HG03432 (cell line): ENCODE measurements around the gene TENM4.
A peak's percentile ranks its signal among the peaks of the same experiment; 100 is the strongest.

Experiments
- ATAC-seq: cut with Tn5 transposase; IDR thresholded peaks from one replicate; pipeline ENCODE4 v1.9.1; 2021; ENCODE audit warnings: mild to moderate bottlenecking, moderate library complexity; ENCODE audit not compliant: unreplicated experiment

Gene TENM4

DNA sequence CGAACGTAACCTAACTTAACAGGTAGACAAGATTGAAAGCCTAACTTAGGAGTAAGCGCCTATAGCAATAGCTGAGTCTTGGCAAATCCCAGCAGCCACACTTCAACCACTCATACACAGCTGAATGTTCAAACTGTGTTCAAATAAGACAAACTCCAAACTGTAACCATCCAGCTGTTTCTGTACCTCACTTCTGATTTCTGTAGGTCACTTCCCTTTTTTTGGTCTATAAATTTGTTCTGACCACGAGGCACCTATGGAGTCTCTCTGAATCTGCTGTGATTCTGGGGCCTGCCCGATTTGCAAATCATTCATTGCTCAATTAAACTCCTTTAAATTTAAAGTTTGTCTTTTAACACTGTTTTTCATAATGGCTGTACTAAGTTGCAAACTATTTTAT, 8.2 kb upstream of the TENM4 start:
- no peak for ATAC-seq

DNA sequence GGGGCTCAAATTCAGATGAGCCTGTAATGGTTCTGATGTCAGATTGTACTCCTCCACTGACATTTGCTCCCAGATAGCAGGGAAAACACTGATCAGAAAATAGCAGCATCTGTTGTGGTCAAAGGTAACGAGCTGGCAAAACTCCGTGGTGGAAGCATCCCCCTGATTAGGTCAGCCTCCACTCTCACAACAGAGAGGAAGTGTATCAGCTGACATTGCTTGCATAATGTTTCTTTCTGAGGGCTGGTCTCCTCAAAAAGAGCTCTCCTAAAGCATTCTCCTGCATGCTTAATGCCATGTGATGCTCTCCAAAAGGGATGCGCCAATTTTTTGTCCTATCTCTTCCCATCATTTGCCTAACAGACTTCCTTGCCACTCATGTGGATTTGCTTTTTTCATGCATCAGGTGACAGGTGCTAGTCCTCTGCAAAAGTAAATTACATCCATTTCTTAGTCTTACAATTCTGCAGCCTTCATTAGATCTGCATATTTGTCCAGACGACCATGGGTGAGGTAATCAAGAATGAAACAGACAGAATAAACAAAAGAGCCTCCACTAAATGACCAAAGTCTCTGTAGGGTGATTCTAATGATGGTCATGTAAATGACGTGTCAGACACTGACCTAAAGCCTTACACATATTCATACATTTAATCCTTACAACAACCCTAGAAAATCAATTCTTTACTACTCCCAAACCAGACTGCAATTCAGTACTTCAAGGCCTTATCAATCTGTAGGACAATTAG, 6.4 kb upstream of the TENM4 start:
- no peak for ATAC-seq

DNA sequence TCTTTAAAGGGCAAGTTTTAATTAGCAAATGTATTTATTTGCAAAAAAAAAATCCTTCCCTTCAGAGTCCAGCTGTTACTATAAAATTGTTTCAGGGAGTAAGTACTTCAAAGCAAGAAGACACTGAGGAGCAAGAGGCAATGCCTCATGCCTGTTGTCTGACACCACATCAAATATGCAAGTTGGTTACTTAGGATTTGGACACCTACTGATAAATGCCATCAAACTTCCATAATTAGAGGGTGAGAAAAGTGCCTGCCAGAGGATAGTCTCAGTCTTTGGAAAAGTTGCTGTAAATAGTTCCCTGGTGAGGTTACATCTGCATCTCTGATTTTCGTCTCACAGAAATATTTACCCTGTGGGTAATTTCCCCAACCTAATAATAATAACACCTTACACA, 4.1 kb upstream of the TENM4 start:
- ATAC-seq: no peak

DNA sequence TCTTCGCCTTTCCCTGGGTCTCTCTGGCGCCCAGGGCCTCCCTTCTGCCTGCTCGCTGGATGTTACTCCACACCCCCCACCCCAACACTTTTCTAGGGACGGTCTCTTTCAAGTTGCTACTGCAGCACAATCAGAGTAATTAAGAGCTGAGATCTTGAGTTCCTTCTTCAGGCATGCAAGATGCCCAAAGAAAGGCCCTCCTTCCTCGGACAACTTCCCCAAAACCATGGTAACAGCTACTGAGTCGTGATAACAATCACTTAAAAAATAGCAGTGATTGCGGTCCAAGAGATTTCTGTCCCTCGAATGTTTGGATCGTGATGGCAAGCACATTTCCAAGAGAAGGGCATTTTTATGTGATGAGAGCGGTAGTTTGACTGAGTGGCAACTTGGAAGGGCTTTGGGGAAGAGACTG, 638 bp upstream of the TENM4 start:
- ATAC-seq: no peak

DNA sequence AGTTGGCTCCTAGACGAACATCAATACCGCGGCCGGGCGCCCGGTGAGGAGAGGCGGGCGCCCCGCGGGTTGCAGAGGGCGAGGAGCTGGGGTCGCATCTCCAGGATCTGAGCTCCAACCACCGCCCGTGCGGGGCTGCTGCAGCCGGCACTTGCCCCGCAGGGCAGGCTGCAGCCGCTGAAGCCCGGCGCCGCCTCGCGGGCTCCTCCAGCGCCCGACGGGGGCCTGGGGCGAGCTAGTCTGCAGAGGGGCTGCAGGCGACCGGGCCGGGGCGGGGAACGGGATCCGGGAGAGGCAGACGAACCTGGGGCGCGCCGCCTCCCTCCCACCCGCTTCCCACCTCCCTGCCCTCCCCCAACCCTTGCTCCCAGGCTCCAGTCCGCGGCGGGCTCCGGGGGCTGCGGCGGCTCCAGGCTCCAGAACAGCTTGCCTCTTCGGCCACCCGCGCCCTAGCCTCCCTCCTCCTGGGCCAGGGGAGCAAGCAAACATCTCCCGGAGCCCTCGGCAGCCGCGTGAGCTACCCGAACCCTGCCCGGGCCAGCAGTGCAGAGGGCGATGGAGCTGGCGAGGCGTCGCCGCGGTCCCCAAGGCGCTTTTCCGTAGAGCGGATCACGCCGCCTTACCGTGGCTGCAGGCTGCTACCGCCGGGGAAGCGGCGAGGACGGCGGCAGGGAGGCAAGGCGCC, 802 bp downstream of the TENM4 start:
- peak; percentile 11 for ATAC-seq

DNA sequence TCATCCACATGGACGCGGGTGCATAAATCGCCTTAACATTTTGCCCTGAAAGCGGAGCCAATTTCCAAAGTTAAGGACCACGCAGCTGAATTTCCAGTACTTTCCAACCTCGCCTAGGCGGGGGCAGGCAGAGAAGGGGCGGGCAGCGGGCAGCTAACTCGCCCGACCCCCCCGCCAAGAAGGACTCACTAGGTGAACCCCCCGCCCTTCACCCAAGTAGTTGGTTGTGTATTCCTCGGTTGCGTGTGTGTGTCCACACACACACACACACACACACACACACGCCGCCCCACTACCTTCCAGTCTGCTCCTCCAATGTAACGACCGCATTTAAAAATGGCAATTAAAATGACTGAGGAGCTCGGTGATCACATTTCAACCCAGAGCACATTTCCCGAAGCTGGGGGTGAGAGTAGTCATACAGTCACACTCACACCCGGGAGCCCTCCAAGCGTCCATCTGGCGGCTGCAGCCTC, 1.4 kb downstream of the TENM4 start:
- no peak for ATAC-seq

DNA sequence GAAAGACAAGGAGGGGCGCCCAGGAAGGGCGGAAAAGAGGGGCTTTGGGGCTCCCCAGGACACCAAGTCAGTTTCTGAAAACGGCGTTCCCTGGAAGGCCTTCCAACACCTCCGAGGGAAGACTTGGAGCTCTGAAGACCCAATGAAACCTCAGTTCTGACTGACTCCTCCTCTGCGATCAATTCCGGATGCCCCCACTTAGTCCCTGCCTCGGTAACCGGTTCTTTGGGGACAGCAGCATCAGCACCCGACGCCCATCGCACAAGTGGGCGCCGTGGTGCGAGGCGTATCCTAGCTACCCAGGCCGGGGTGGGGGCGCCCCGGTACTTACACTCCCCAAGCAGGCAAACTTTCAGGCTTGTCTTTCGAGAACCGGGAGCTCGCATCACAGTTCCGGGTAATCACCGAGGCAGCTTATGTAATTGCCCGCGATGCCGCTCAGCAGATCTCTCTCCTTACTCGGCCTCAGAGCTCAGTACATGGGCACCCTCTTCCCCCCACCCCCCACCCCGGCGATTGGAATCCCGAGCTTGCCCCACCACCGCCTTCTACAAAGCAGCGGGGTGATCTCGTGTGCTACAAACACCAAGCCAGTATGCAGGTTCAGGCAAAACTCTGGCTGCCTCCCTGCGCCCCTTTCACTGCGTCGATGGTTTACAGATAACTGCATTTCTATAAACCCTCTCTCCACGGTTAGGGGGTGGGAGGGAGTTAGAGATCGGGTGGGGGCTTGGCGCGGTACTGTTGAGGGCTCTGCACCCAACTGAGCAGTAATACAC, 2.0 kb downstream of the TENM4 start:
- no peak for ATAC-seq

DNA sequence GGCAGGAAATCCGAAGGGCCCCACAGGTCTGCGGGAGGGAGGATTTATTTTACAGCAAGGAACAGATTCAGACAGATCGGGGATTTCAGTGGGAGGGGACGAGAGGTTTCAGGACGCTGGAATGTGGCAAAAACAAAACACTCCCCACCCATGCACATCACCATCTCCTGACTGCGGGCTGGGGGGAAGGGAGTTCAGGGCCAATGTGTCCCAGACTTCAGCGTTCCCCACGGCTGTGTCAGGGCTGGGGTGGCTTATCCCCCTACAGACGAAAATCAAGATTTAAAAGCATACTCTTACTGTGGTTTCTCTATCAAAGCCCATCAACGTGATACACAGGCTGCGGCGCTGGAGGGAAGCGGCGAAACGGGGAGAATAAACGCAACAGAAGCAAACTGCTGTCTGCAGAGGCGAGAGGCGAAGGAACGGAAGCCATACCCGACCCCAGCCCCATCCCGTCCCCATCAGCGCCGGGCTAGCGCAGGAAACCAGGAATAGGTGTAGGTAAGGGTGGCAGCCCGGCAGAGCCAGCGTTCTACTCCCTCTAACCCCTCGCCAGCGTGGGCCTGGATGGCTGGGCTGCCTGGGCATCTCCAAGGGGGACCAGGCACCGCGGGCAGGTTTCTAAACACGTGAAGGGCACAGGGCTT, 2.7 kb downstream of the TENM4 start:
- no peak for ATAC-seq

DNA sequence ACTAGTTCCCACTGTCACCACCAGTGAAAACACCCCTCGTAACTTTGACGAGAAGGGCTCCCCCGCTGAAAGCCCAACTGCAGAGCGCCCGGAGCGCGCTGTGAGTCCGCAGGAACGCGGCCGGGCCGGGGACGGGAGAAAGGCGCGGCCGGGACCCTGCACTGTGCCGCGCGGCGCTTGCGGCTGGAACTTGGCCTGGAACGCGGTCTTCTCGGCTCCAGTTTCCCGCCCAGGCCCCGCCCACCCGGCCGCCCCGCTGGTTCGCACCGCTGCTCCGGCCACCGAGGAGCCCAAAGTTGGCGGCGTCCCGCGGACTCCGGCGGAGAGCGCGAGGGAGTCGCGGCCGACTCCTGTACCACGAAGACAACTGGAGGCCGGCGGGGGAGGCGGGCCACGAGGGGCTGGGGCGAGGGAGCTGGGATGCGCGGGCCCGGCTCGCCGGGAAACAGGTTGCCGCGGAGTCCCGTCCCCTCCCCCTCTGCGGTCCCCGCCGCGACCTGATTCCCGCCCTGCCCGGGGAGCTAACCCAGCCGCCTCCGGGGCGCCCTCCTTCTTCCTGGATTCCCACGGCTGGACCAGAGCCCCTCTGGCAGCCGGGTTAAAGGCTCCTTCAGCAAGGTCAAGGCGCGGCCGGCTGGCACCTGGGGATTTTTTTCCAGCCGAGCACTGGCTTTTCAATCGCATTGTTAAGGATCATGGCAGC, 3.4 kb downstream of the TENM4 start:
- ATAC-seq: no peak

DNA sequence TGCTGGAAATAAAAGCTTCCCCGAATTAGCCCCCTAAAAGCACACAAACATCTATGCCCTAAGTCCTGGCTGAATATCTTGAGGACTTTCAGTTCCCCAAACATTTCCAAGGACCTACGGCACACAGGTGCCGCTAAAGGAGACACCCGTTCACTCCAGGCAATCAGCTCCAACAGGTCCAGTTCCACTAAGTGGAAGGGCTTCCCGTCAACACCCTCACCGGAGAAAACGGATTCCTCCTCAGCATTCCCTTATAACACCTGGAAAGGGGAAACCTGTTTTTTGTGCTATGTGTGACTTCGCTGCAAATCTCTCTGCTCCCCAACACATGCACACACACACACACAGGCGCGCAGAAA, 3.9 kb downstream of the TENM4 start:
- no peak for ATAC-seq

DNA sequence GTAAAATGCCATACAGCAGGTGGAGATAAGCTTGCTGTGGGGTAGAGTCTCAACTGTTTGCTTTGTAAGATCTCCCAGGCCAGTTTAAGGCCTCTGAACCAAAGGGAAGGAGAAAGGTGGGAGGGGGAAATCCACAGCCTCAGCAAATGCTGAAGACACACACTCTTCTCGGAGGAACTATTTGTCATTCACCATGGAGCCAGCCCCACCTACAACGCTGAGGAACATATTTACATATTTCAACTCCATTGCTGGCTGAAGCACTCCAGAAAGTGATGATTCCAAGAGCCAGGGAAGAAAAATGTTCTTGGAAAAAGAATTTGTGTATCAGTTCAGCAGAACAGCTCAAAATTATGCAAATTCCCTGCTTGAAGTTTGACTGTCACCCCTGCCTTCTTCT, 6.5 kb downstream of the TENM4 start:
- no peak for ATAC-seq

DNA sequence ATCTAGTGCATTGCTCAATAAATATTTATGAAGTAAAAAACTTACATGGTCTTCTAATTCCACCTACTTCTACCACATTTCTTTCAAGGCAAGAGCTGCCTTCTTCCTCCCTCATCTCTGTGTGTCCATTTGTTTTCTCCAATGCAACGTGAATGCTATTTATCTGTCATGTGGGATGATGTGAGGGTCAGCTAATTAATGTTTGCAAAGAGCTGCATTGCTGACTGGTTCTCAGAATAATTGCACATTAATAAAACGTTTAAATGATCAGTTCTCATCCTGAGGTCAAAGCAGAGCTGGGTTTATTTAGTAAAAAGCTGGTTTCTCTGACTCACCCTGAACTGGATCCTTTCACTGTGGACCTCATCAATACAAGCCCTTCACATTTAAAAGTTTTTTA, 8.7 kb downstream of the TENM4 start:
- ATAC-seq: no peak

DNA sequence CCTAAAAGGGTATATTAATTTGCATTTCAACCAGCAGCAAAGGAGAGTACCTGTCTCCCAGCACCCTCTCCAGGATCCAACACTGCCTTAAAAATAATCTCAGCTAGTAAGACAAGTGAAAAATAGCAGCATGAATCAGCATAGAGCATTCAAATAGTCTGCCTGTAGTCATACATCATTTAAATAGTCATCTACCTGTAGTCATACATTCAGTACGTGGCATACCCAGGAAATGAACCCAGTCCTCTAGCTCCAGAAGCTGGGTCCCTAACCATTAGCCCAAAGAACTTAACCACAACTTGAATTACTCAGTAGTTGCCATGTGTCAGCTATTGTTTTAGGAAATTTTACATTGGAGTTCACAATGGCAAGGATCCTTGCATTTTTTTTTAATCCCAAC, 9.3 kb downstream of the TENM4 start:
- ATAC-seq: no peak

DNA sequence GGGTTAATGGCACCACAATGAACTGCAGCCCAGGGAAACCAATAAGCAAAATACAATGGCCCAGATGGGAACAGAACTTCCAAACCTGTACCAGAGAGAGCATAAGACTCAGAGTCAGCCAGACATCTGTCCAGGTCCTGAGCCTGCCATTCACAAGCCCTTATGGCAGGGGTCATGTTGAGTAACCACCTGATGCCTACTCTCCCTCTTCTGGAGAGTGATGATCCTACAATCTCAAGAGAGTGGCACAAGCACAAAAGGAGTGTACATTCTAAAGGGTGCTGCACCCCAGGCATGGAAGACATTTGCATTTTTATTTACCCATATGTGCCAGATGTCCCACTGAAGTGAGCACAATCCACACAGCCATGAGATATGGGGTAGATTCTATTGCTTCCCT, 10.6 kb downstream of the TENM4 start:
- ATAC-seq: no peak

DNA sequence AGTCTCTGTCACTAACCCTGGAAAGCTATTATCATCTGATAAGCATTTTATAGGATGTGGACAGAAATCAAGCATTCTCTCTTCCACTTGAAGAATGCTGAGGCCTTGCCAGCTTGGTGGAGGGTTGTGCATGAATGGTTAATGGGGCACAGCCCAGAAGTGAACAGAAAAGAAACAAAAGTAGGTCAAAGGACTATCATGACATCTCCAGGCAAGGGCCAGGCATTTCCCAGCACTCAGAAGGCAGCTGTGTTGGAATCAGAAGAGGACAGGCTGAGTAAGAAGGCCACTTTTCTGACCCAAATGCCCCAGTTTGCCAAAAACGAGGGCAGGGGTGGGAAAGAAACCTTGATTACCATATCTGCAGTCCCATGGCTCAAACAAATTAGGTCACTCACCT, 12.4 kb downstream of the TENM4 start:
- ATAC-seq: no peak

DNA sequence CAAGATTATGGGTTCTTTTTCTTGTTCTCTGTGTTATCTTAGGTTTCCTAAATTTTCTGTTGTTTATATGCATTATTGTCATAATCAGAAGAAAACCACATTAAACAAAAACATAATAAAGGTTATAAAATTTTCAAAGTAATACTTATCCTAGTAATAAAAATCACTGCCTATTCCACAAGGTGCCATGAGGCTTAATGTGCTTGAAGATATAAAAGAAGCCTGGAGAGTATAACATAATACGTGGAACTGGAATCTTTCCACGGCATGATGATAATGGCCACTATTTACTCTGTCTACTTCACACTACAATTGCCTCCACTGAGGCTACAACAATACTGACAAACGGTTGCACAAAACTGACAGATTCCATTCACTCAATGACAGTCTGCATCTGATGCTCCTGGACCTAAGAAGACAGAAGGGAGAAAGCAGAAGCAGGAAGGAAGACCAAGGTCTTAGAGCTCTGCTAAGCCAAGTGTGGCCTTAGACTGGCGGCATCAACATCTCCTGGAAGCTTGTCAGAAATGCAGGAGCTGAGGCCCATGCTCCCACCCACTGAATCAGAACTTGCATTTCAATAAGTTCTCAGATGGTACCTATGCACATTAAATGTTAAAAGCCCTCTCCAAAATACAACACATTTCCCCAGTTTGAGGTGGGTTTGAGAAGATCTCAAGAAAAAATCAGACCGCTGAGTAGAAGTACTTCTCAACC, 13.1 kb downstream of the TENM4 start:
- no peak for ATAC-seq

DNA sequence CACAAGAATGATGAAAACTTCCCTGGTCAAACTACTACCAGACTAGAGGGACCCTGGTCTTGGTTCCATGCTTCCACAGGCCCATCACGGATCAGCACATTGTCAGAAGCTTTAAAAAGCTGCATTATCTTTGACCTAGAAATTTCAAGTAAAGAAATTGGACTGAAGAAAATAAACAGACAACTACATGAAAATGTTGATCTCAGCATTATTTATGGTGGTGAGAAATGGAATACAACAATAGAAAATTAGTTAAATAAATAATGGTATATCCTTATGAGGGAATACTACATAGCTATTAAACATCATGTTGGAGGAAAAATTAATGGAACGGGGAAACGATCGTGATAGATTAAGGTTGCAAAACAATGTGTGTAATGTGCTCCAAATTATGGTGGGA, 13.7 kb downstream of the TENM4 start:
- no peak for ATAC-seq

DNA sequence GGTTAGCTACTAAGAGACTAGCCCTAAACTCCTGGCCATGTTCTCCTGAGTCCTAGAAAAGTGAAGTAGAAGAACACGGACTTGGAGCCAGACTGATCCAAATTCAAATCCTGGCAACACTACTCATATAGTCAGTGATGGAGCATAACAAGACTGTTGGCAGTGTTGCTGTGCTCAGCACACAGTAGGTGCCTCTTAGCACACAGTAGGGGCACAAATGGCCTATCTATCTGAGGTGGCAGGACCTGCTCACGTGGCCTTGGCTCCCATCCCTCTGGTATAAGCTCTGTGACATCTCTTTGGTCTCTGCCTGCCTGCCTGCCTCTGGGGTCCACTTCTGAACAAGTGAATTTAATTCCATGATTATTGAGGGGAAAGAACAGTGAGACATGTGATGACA, 15.4 kb downstream of the TENM4 start:
- ATAC-seq: no peak

DNA sequence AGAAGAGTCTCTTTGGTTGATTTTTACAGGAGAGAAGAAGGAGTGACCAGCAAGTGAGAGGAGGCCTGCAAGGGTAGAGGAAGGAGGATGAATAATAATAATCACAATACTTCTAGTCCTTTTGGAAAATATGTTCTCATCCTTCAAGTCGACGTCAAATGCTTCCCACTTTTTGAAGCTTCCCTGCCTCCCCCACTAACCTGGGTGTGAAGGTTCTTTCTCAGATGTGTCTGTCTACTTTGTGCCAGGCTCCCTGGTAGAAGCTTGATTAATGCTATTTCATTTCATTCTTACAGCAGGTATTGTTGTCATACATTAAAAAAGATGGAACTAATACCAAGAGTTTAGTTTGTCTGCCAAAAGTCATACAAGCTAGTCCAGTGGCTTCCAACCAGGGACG, 17.1 kb downstream of the TENM4 start:
- no peak for ATAC-seq

DNA sequence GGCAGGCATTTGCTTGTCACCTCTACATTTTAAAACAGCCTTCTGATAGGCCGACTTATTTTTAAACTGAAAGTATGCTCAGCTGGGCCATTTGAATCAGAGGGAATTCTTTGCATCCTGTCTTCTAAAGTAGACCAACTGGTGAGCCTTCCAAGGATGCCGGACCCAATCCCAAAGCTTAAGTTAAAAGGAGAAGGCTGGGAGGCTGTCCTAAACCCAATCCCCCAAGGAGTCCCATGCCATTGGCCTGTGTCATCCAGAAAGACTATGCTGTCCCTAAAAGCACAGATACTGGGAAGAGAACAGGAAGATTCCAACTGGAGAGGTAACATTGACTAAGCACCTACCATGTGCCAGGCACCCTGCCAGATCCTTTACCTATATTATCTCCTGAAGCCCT, 18.0 kb downstream of the TENM4 start:
- ATAC-seq: no peak
